HCEC 1CT (cell line): ENCODE results near the gene SHC2.

ENCODE experiments used
- DNase-seq: peaks from one replicate; pipeline ENCODE4 v3.0.0-alpha.2; 2017

The SHC2 gene

DNA sequence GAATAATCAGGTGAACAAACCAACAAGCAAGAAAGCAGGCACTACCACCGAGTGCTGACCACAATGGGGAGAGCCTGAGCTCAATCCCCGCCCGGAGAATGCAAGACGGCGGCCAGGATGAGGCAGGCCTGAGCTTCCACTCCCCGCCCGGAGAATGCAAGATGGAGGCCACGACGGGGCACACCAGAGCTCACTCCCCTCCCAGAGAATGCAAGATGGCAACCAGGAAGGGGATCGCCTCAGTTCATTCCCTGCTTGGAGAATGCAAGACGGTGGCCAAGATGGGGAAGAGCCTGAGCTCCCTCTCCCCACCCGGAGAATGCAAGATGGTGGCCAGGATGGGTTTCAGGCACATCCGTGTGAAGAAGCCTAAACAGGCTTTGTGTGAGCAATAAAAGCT, 91.6 kb downstream of the SHC2 start:
- no peak for DNase-seq

GRCh38 chr19:368630-369024, 92.2 kb downstream of the SHC2 start:
- no peak for DNase-seq

GRCh38 chr19:367963-368629, 92.7 kb downstream of the SHC2 start:
- DNase-seq = no peak

DNA sequence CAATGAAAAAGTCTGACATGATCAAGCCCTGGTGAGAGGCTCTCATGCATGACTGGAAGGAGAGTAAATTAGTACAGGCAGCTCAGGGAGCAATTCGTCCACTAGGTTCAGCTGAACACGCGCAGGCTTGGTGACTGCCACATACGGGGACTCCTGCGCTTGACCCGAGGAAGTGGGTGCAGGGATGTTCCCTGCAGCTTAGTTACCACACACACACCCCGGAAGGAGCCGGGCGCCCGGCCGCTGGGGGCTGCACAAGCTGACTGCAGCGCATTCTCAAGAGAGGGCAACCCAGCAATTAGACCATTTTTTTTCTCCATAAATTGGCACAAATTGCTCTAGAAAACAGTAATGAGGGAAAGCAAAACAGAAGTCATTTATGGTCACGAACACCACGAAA, 93.3 kb downstream of the SHC2 start:
- DNase-seq = no peak

- no peak for DNase-seq
Observed at GRCh38 chr19:366951-367350, 93.9 kb downstream of the SHC2 start.
